HUES48 (cell line): ENCODE results near the gene USP46.

Source experiments
- H3K27ac ChIP-seq: one replicate; pipeline ENCODE4 v1.7.0; 2013; ENCODE audit warnings: low read depth, low read length, inconsistent platforms
- H3K27me3 ChIP-seq: 2 replicates; pipeline ENCODE4 v1.6.1; 2013; ENCODE audit warnings: mild to moderate bottlenecking, low read length; ENCODE audit not compliant: control insufficient read depth, insufficient read depth
- H3K36me3 ChIP-seq: 2 replicates; pipeline ENCODE4 v1.6.1; 2013; ENCODE audit warnings: low read length; ENCODE audit not compliant: control insufficient read depth, insufficient read depth
- H3K4me1 ChIP-seq: 2 replicates; pipeline ENCODE4 v1.6.1; 2013; ENCODE audit warnings: mild to moderate bottlenecking, low read length; ENCODE audit not compliant: control insufficient read depth, insufficient read depth
- H3K4me3 ChIP-seq: 2 replicates; pipeline ENCODE4 v1.5.1; 2013; ENCODE audit warnings: mild to moderate bottlenecking, low read depth, low read length
- H3K9ac ChIP-seq: 2 replicates; pipeline ENCODE4 v1.6.1; 2013; ENCODE audit warnings: mild to moderate bottlenecking, low read depth, low read length, moderate library complexity
- H3K9me3 ChIP-seq: 2 replicates; pipeline ENCODE4 v1.6.1; 2013; ENCODE audit warnings: low read length; ENCODE audit not compliant: control insufficient read depth, insufficient read depth

Gene USP46

DNA sequence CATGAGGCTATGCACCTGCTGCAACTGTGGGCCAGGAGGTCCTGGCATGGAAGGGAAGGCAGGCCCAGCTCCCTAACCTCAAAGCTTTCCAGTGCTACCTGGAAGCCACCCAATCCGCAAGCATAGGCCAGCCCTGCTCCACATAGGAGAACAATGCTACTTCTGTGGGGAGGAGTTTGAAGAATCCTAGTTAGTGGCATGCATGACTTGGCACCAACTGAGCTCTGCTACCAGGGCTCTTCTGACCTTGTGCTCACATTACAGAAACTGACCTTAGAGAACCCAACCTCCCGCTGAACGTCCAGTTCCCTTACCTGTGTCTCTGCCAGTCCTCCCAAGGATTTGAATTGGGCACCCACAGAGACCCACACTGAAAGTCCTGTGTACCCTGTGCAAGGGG is 58.8 kb downstream of the USP46 start:
- Histone ChIP-seq H3K9ac (no peak overlapping the region), H3K27ac (no peak overlapping the region), H3K9me3 (no peaks in the 10 kb centered on the region), H3K36me3 (peaks cover 94% of the 10 kb centered on the region), H3K4me3 (no peak overlapping the region), H3K4me1 (no peaks in the 10 kb centered on the region), H3K27me3 (no peaks in the 10 kb centered on the region)

GRCh38 chr4:52595001-52595400 is 64.1 kb downstream of the USP46 start:
- no peaks in the 10 kb centered on the region for H3K4me1 ChIP-seq

DNA sequence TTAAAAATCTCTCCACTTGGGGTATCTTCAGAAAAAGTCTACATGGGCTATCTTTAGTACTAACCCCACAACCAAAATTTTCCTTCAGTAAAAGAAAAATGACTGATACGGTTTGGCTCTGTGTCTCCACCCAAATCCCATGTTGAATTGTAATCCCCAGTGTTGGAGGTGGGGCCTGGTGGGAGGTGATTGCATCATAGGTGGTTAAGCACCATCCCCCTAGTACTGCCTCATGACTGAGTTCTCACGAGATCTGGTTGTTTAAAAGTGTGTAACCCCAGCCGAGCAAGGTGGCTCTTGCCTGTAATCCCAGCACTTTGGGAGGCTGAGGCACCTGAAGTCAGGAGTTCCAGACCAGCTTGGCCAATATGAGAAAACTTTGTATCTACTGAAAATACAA is 66.8 kb downstream of the USP46 start:
- H3K27me3 ChIP-seq = no peaks in the 10 kb centered on the region
- H3K9ac ChIP-seq = no peak overlapping the region
- H3K4me1 ChIP-seq = no peaks in the 10 kb centered on the region
- no peak overlapping the region for H3K27ac ChIP-seq
- no peak overlapping the region for H3K4me3 ChIP-seq
- no peaks in the 10 kb centered on the region for H3K9me3 ChIP-seq
- peaks cover 48% of the 10 kb centered on the region for H3K36me3 ChIP-seq

More at GRCh38 chr4:52595001-52595400, 64.1 kb downstream of the USP46 start:
- Histone ChIP-seq H3K36me3 (peaks cover 71% of the 10 kb centered on the region), H3K4me3 (no peak overlapping the region), H3K9ac (no peak overlapping the region), H3K9me3 (no peaks in the 10 kb centered on the region), H3K27me3 (no peaks in the 10 kb centered on the region), H3K27ac (no peak overlapping the region)

DNA sequence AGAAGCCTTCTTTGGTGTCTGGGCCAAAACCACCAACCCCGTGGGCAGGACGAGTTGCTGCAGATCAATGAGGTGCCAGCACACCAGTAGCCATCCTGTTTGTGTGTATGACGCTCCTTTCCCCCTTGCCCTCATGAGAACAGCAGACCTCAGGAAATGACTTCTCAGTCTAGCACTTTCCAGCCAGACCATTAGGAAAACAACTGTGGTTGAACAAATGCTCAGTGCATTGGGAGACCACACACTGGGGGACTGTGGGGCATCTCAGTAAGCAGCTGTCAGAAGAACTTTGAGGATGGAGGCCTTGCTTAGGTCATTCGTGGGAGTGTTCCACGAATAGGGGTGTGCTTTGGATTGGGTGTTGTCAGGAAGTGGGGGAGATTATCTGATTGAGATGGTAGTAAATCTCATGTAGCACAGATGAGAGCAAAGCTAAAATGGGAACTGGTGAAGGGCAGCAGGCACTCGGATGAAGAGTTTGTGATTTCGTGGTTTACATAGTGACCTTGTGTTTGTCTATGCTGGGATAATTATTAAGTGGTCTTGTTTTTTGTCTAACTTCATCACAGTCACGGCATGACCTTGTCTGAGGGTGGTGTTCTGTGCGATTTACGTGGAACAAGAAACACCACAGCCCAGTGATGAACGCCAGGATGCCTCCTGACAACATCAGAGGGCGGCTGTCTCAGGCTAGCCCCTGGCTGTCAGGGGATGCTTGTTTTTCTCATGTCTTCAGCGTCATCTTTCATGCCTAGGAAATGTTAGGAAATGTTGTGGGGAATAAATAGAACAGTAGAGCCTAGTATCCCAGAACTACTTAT is 70.1 kb downstream of the USP46 start:
- no peak overlapping the region for H3K4me3 ChIP-seq
- H3K9me3 ChIP-seq = no peaks in the 10 kb centered on the region
- H3K4me1 ChIP-seq = no peaks in the 10 kb centered on the region; the same call in 1 of the 2 replicates
- H3K27ac ChIP-seq = no peak overlapping the region
- H3K36me3 ChIP-seq = peaks cover 15% of the 10 kb centered on the region; the same call in 1 of the 2 replicates
- no peaks in the 10 kb centered on the region for H3K27me3 ChIP-seq
- H3K9ac ChIP-seq = no peak overlapping the region

GRCh38 chr4:52588097-52588496 is 71.0 kb downstream of the USP46 start:
- H3K36me3 ChIP-seq = peaks cover 10% of the 10 kb centered on the region; the same call in 1 of the 2 replicates
- no peaks in the 10 kb centered on the region for H3K9me3 ChIP-seq
- no peaks in the 10 kb centered on the region for H3K27me3 ChIP-seq
- no peak overlapping the region for H3K9ac ChIP-seq
- H3K4me3 ChIP-seq = no peak overlapping the region
- H3K4me1 ChIP-seq = no peaks in the 10 kb centered on the region; the same call in 1 of the 2 replicates
- no peak overlapping the region for H3K27ac ChIP-seq

DNA sequence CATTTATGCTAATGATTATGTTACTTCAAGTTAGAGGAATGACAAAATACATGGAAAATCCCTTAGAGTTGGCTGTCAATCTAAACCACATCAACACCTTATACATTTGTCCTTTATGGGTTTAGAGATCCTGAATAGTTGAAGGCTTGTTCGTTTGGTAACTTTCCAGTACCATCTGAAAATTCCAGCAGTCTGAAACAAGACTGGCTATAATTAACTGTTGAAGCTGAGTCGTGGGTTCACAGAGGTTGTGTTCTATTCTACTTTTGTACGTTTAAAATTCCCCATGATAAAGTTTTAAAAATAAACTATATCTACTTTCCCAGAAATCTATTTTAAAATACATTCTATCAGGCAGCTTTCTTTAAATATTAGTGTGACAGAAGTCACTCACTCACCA is 73.0 kb downstream of the USP46 start:
- Histone ChIP-seq H3K27ac (no peak overlapping the region), H3K27me3 (no peaks in the 10 kb centered on the region), H3K36me3 (no peaks in the 10 kb centered on the region), H3K4me1 (no peaks in the 10 kb centered on the region; the same call in 1 of the 2 replicates), H3K9me3 (no peaks in the 10 kb centered on the region), H3K9ac (no peak overlapping the region), H3K4me3 (no peak overlapping the region)

DNA sequence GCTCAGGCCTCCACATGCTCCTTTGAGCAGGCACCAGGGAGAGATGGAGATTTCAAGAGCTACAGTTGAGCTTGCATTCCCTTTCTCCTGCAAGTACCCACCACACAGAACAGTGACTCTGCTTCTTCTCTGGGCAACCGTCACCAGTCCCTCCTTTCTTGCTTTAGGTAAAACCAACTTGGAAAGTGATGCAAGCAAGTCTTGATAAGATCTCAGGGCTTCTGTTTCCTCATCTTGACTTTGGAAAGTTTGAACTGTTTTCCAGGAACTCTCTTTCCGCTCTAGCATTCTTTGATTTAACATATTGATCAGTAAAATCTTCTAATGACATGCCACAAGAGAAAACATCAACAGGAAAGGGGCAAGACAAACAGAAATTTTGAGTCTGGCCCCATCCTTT is 73.7 kb downstream of the USP46 start:
- no peaks in the 10 kb centered on the region; the same call in 1 of the 2 replicates for H3K4me1 ChIP-seq
- no peaks in the 10 kb centered on the region for H3K36me3 ChIP-seq
- H3K4me3 ChIP-seq = no peak overlapping the region
- no peaks in the 10 kb centered on the region for H3K27me3 ChIP-seq
- H3K9me3 ChIP-seq = no peaks in the 10 kb centered on the region
- H3K27ac ChIP-seq = no peak overlapping the region
- no peak overlapping the region for H3K9ac ChIP-seq

DNA sequence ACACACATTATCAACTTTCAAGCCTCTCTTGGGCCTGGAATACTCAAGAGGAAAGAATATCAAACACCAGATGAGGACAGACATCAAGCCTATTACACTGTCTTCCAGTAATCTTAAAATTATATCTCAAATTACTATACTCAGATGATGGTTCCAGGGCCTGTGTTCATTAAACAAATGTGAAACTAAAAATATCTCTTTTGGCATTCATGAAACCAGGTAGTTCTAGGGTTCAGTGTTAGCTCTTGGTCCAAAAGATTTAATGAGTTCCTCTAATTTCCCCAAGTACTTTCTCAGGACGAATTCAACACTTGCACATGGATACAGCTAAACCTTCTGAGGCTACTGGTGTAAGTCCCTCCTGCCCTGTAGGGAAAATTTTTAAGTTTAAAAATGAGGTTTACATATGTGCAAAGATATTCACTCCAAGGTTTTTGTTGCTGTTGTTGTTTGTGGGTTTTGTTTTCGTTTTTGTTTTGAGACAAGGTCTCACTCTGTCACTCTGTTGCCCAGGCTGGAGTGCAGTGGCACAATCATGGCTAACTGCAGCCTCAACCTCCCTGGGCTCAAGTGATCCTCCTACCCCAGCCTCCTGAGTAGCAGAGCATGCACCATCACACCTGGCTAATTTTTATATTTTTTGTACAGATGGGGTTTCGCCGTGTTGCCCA is 79.4 kb downstream of the USP46 start:
- H3K4me3 ChIP-seq = no peak overlapping the region
- no peaks in the 10 kb centered on the region for H3K9me3 ChIP-seq
- H3K27ac ChIP-seq = no peak overlapping the region
- no peaks in the 10 kb centered on the region for H3K36me3 ChIP-seq
- H3K27me3 ChIP-seq = no peaks in the 10 kb centered on the region
- H3K9ac ChIP-seq = no peak overlapping the region
- no peaks in the 10 kb centered on the region for H3K4me1 ChIP-seq

- H3K27me3 ChIP-seq = no peaks in the 10 kb centered on the region
- H3K4me1 ChIP-seq = peaks cover 6% of the 10 kb centered on the region; the same call in 1 of the 2 replicates
- no peaks in the 10 kb centered on the region for H3K36me3 ChIP-seq
- H3K4me3 ChIP-seq = no peak overlapping the region
- H3K9me3 ChIP-seq = no peaks in the 10 kb centered on the region
- no peak overlapping the region for H3K27ac ChIP-seq
- H3K9ac ChIP-seq = no peak overlapping the region
Observed at GRCh38 chr4:52578951-52579350, 80.2 kb downstream of the USP46 start.

- H3K36me3 ChIP-seq = no peaks in the 10 kb centered on the region
- H3K4me3 ChIP-seq = no peak overlapping the region
Observed at GRCh38 chr4:52577624-52577962, 81.5 kb downstream of the USP46 start.

DNA sequence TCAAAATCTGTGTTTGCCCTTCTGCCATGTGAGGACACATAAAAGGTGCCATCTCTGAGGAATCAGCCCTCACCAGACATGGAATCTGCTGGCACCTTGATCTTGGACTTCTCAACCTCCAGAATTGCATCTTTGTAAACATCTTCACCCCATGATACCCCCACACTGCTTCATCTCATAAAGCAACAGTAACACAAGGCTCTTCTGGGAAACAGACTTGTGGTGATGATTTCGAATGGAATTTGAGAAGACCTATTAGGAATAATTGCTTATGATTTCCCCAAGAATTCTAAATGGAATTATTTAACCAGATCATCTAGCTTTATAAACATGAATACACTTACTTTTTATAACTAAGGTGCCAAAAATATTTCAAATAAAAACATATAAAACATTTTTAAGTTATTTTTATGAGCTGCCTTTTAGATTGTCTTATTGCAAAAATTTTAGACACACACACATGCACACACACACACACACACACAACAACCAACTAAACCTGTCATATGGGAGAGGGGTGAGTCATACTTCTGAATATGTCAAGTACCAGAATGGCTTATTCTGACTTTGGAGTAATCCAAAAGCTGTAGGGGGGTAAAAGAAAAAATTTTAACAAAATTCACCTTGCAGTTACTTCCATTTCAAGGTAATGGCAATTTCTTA is 82.0 kb downstream of the USP46 start:
- Histone ChIP-seq H3K27me3 (no peaks in the 10 kb centered on the region), H3K4me3 (no peak overlapping the region), H3K9ac (no peak overlapping the region), H3K27ac (no peak overlapping the region), H3K36me3 (no peaks in the 10 kb centered on the region), H3K9me3 (no peaks in the 10 kb centered on the region), H3K4me1 (peaks cover 9% of the 10 kb centered on the region; the same call in 1 of the 2 replicates)

More at GRCh38 chr4:52577624-52577962, 81.5 kb downstream of the USP46 start:
- no peak overlapping the region for H3K9ac ChIP-seq
- no peaks in the 10 kb centered on the region for H3K9me3 ChIP-seq
- no peaks in the 10 kb centered on the region for H3K27me3 ChIP-seq
- H3K4me1 ChIP-seq = peaks cover 9% of the 10 kb centered on the region; the same call in 1 of the 2 replicates
- no peak overlapping the region for H3K27ac ChIP-seq
